GM19455 (cell line): ENCODE data around the gene ENAH.
"Not testable (repeated sequence)": the region's sequence is repeated elsewhere in the genome, so short reads cannot be mapped to it uniquely, and the experiment has no call there.

Experiments used
- ATAC-seq: cut with Tn5 transposase; IDR thresholded peaks from one replicate; pipeline ENCODE4 v1.9.1; 2021; ENCODE audit not compliant: unreplicated experiment

The ENAH gene

DNA sequence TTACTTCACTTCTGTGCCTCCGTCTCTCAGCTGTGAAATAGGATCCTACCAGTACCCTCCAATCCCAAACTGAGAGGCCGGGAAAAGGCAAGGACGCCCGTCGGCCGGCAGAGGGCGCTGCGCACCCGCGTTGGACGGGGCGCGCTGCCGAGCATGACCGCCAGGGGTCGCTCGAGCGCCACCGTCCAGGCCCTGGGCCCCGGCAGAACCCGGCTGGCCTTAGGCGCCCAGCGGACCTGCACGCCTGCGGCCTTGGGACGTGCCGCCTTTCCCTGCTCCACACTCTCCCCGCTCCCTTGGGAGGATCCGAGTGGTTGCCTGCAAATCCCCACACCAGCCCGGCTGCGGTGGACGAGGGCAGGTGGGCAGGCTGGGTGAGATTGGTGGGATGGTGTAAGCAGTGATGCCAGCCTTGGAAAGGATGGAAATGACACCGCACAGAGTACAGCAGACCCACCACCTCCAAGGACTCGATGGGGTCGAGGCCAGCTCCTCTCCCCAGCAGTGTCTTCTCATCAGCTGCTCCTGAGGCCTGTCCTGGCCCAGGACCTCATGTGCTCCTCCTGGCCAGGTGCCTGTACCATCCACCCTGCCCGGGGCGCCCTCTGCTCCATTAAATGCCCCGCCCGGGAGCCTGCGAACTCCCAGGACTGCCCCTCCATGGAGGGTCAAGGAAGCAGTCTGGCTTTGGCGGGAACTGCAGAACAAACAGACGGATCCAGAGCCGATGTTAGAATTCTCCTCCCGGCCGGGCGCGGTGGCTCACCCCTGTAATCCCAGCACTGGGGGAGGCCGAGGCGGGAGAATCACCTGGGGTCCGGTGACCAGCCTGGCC is 177.7 kb downstream of the ENAH start:
- peak; percentile 71 for ATAC-seq

GRCh38 chr1:225474439-225474985 is 178.4 kb downstream of the ENAH start:
- ATAC-seq = no peak

DNA sequence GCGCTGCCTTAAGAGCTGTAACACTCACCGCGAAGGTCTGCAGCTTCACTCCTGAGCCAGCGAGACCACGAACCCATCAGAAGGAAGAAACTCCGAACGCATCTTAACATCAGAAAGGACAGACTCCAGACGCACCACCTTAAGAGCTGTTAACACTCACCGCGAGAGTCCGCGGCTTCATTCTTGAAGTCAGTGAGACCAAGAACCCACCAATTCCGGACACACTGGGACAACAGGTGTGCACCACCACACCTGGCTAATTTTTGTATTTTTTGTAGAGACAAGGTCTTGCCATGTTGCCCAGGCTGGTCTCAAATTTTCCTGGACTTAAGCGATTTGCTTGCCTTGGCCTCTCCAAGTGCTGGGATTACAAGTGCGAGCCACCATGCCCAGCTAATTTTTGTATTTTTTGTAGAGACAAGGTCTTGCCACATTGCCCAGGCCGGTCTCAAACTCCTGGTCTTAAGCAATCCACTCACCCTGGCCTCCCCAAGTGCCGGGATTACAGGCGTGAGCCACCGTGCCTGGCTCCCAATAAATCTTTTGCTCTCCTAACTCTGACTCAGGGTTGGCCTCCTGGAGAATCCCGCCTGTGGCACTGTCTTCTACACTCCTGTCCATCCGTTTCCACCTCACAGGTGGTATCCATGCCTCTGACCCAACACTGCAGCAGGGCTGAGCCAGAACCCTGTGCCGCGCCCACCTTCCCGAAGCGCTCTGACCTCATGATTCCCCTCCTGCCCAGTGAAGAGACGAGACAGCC is 179.1 kb downstream of the ENAH start:
- ATAC-seq = not testable (repeated sequence)

DNA sequence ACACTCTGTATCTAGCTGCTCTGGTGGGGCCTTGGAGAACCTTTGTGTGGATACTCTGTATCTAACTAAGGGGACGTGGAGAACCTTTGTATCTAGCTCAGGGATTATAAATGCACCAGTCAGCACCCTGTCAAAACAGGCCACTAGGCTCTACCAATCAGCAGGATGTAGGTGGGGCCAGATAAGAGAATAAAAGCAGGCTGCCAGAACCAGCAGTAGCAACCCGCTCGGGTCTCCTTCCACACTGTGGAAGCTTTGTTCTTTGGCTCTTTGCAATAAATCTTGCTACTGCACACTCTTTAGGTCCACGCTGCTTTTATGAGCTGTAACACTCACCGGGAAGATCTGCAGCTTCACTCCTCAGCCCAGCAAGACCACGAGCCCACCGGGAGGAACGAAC is 179.7 kb downstream of the ENAH start:
- not testable (repeated sequence) for ATAC-seq

- ATAC-seq = no peak
These were observed 181.2 kb downstream of the ENAH start for GRCh38 chr1:225471453-225472301.

GRCh38 chr1:225471109-225471452 is 181.8 kb downstream of the ENAH start:
- no peak for ATAC-seq

DNA sequence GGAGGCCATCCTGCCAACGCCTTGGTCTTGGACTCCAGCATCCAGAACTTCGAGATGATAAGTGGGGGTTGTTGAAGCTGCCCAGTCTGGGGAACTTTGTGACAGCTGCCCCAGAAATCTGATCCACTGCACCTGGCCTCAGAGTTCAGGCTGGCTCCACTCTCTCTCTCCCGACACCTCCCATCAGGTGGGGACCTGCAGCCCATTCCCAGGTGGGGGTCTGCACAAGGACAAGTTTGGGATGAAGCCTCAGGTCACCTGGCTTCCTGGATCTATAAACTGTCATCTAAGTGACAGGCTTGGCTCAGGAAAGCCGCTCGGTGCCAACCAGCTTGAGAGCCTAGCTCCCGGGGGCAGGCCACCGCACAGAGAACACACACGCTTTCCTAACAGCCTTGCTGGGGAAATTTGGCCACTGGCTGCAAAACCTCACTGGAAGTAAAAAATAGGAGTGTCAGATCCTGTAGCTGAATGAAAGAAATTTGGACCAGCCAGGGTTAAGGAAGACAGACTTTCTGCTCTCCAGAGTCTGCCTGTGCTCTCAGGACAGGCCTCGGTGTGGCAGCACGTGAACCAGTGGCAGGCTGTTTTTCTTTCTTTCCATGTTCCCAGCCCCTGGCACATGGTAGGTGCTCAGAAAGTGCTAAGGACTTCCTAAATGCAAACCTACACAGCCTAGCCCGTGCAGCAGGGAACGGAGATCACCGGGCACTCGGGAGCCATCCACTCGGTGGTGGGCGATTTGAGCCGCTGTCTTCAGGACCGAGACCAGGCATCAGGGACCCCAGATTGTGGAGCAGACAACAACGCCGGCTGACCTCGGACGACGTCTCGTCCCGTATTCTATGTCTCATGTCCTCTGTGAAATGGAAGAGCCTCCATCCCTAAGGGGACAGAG is 182.5 kb downstream of the ENAH start:
- no peak for ATAC-seq

GRCh38 chr1:225469051-225469450 is 183.9 kb downstream of the ENAH start:
- no peak for ATAC-seq

GRCh38 chr1:225468270-225469020 is 184.5 kb downstream of the ENAH start:
- ATAC-seq = no peak

- ATAC-seq = peak; percentile 97
These were observed 185.5 kb downstream of the ENAH start for GRCh38 chr1:225467193-225468020.

- no peak for ATAC-seq
These were observed 186.1 kb downstream of the ENAH start for GRCh38 chr1:225466848-225467192.

DNA sequence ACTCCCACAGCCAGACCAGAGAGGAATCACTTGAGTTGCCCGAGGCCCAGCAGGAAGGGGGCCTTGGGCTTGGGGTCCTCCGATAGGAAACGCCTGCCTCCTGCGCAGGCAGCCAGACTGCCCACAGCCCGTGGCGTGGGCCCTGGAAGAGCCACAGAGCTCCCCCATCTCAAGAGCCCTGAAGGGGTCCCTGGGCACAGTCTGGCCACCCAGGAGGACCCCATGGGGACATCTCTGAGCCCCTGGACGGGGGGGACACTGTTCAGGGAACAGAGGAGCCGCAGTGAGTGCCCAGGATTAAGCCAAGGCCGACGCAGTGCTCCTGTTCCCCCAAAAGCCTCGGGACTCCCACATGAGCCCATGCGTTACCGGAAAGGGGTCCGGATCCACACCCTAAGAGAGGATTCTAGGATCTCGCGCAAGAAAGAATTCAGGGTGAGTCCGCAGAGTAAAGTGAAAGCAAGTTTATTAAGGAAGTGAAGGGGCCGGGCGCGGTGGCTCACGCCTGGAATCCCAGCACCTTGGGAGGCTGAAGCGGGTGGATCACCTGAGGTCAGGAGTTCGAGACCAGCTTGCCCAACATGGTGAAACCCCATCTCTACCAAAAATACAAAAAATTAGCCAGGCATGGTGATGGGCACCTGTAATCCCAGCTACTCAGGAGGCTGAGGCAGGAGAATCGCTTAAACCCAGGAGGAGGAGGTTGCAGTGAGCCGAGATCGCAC is 187.0 kb downstream of the ENAH start:
- ATAC-seq = no peak

- ATAC-seq = no peak
These were observed 187.8 kb downstream of the ENAH start for GRCh38 chr1:225464851-225465792.

- ATAC-seq = no peak
These were observed 190.0 kb downstream of the ENAH start for GRCh38 chr1:225462714-225463574.

DNA sequence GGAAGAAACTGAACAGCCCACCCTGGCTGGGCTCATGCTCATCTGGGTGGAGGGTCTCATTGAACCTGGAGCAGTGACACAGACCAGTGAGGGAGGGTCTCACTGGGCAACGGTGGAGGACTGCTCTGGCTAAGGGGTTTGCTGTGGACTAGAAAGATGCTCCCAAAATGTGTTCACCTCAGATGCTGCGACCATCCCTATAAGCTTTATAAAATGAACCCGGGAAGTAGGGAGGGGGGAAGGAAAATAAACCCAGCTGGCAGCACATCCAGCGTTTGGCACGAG is 190.6 kb downstream of the ENAH start:
- no peak for ATAC-seq
